HEK293 (cell line): ENCODE data around the gene STRA8.

Experiments used
- CTCF ChIA-PET: fragments of 350-600 bp; formaldehyde crosslinking; extraction: SDS; loops from one replicate; lab custom pipeline; 2021; ENCODE audit warnings: antibody characterized with exemption; lab: Yijun Ruan, JAX
- POLR2A ChIA-PET: fragments of 300-600 bp; formaldehyde crosslinking; extraction: SDS; loops from one replicate; lab custom pipeline; 2020; ENCODE audit warnings: antibody characterized with exemption, inconsistent platforms; lab: Yijun Ruan, JAX
- H3K27ac ChIP-seq: fragments of 200-500 bp; sonication (Bioruptor generic); 2 replicates; pipeline ENCODE4 v1.5.1; 2014; ENCODE audit warnings: low read depth, low read length, control low read depth, inconsistent platforms; ENCODE audit errors: extremely low read depth
- H3K36me3 ChIP-seq, 2 experiments: fragments of 200-500 bp in 1 of 2; sonication (Bioruptor generic) in 1 of 2; 1 replicate in 1 of 2; 2 replicates in 1 of 2; pipeline ENCODE4 v1.5.1; 2014 to 2017; ENCODE audit warnings: inconsistent platforms in 2 of 2, low read length in 2 of 2; ENCODE audit not compliant: control insufficient read depth in 2 of 2, insufficient read depth in 1 of 2
- H3K4me1 ChIP-seq: fragments of 200-500 bp; sonication (Bioruptor generic); 2 replicates; pipeline ENCODE4 v1.5.1; 2014; ENCODE audit warnings: mild to moderate bottlenecking, low read length, inconsistent platforms; ENCODE audit not compliant: control insufficient read depth, insufficient read depth
- H3K4me3 ChIP-seq: 2 replicates; pipeline ENCODE4 v1.5.1; 2011; ENCODE audit warnings: low read depth, mild to moderate bottlenecking, control low read depth, low read length, moderate library complexity
- H3K9me3 ChIP-seq: fragments of 200-500 bp; sonication (Bioruptor generic); 2 replicates; pipeline ENCODE4 v1.5.1; 2014; ENCODE audit warnings: low read depth, low read length, inconsistent platforms; ENCODE audit not compliant: control insufficient read depth, insufficient read depth
- IKZF3 ChIP-seq: fragments of 450-650 bp; IDR thresholded peaks from 2 replicates; pipeline ENCODE4 v1.5.0; 2018; ENCODE audit warnings: missing biosample characterization, mild to moderate bottlenecking, missing genetic modification characterization, moderate library complexity
- PBX3 ChIP-seq: sonication (generic); formaldehyde crosslinking; IDR thresholded peaks from 2 replicates; pipeline ENCODE4 v1.8.1; 2022; ENCODE audit warnings: mild to moderate bottlenecking, moderate library complexity, missing genetic modification reagents
- PRDM1 ChIP-seq: fragments of 450-650 bp; formaldehyde crosslinking; IDR thresholded peaks from 2 replicates; pipeline ENCODE4; 2016; ENCODE audit warnings: missing biosample characterization, missing genetic modification characterization
- REST ChIP-seq: fragments of 450-650 bp; formaldehyde crosslinking; IDR thresholded peaks from 2 replicates; pipeline ENCODE4 v1.5.1; 2016; ENCODE audit warnings: missing biosample characterization, missing genetic modification characterization
- SP2 ChIP-seq: fragments of 450-650 bp; formaldehyde crosslinking; IDR thresholded peaks from 2 replicates; pipeline ENCODE4 v1.5.1; 2016; ENCODE audit warnings: missing biosample characterization, missing genetic modification characterization
- ZFP69B ChIP-seq: fragments of 450-650 bp; formaldehyde crosslinking; IDR thresholded peaks from 2 replicates; pipeline ENCODE4 v1.5.1; 2016; ENCODE audit warnings: missing biosample characterization, missing genetic modification characterization
- ZIC2 ChIP-seq: fragments of 450-650 bp; formaldehyde crosslinking; IDR thresholded peaks from 2 replicates; pipeline ENCODE4 v1.5.1; 2016; ENCODE audit warnings: missing biosample characterization, missing genetic modification characterization
- ZNF157 ChIP-seq: fragments of 450-650 bp; formaldehyde crosslinking; IDR thresholded peaks from 2 replicates; pipeline ENCODE4 v1.5.1; 2016; ENCODE audit warnings: missing biosample characterization, missing genetic modification characterization
- ZNF366 ChIP-seq: fragments of 450-650 bp; formaldehyde crosslinking; conservative IDR thresholded peaks from 2 replicates; pipeline ENCODE4 v1.5.1; 2016; ENCODE audit warnings: missing biosample characterization, missing genetic modification characterization
- ZNF394 ChIP-seq: fragments of 450-650 bp; formaldehyde crosslinking; IDR thresholded peaks from 2 replicates; pipeline ENCODE4 v1.5.1; 2016; ENCODE audit warnings: missing biosample characterization, missing genetic modification characterization, mild to moderate bottlenecking, moderate library complexity, borderline replicate concordance
- ZNF423 ChIP-seq: fragments of 450-650 bp; formaldehyde crosslinking; IDR thresholded peaks from 2 replicates; pipeline ENCODE4 v1.5.1; 2016; ENCODE audit warnings: missing biosample characterization, missing genetic modification characterization
- ZNF426 ChIP-seq: fragments of 450-650 bp; formaldehyde crosslinking; IDR thresholded peaks from 2 replicates; pipeline ENCODE4 v1.5.1; 2017; ENCODE audit warnings: missing biosample characterization, missing genetic modification characterization, mild to moderate bottlenecking, inconsistent platforms, moderate library complexity
- ZNF513 ChIP-seq: fragments of 450-650 bp; IDR thresholded peaks from 2 replicates; pipeline ENCODE4 v1.5.1; 2018; ENCODE audit warnings: missing biosample characterization, missing genetic modification characterization
- ZNF658 ChIP-seq: fragments of 450-650 bp; formaldehyde crosslinking; IDR thresholded peaks from 2 replicates; pipeline ENCODE4; 2016; ENCODE audit warnings: missing biosample characterization, missing genetic modification characterization
- ZNF692 ChIP-seq: fragments of 450-650 bp; formaldehyde crosslinking; IDR thresholded peaks from 2 replicates; pipeline ENCODE4 v1.5.1; 2016; ENCODE audit warnings: missing biosample characterization, missing genetic modification characterization
- ZNF768 ChIP-seq: fragments of 450-650 bp; formaldehyde crosslinking; IDR thresholded peaks from 2 replicates; pipeline ENCODE4 v1.5.1; 2018; ENCODE audit warnings: missing biosample characterization, mild to moderate bottlenecking, missing genetic modification characterization
- ZNF791 ChIP-seq: fragments of 450-650 bp; formaldehyde crosslinking; IDR thresholded peaks from 2 replicates; pipeline ENCODE4 v1.5.1; 2016; ENCODE audit warnings: missing biosample characterization, missing genetic modification characterization
- ZNF843 ChIP-seq: fragments of 450-650 bp; formaldehyde crosslinking; IDR thresholded peaks from 2 replicates; pipeline ENCODE4 v1.5.1; 2016; ENCODE audit warnings: missing biosample characterization, missing genetic modification characterization
- ZSCAN18 ChIP-seq: fragments of 450-650 bp; formaldehyde crosslinking; IDR thresholded peaks from 2 replicates; pipeline ENCODE4 v1.5.1; 2016; ENCODE audit warnings: missing biosample characterization, missing genetic modification characterization

The STRA8 gene

GRCh38 chr7:135193615-135194081 lies 40.0 kb upstream of the STRA8 start:
- Histone ChIP-seq H3K4me3 (no peak overlapping the region), H3K4me1 (no peaks in the 10 kb centered on the region), H3K9me3 (no peaks in the 10 kb centered on the region)
- CTCF ChIA-PET, result no interaction called here
- TF ChIP-seq ZNF426 (no peak), ZIC2 (tag by site-specific recombination) (peak; percentile 37; the same call in 1 of the 2 replicates)
- TF ChIP-seq, all 188 proteins: peak for 1
- Histone ChIP-seq H3K27ac (no peak overlapping the region), H3K36me3 (peaks cover 0 to 73% of the 10 kb centered on the region in 2 experiments; a peak in 2 of 3 replicates)
- POLR2A ChIA-PET, result no interaction called here

GRCh38 chr7:135194494-135195095 lies 39.0 kb upstream of the STRA8 start:
- ChIA-PET CTCF (no interaction called here), POLR2A (no interaction called here)
- Histone ChIP-seq H3K4me3 (no peak overlapping the region), H3K4me1 (no peaks in the 10 kb centered on the region), H3K27ac (no peak overlapping the region), H3K36me3 (peaks cover 0 to 72% of the 10 kb centered on the region in 2 experiments; a peak in 2 of 3 replicates), H3K9me3 (no peaks in the 10 kb centered on the region)
- TF ChIP-seq ZFP69B (tag by site-specific recombination) (peak; percentile 59), ZNF692 (tag by site-specific recombination) (peak; percentile 62), SP2 (tag by site-specific recombination) (no peak), ZNF843 (tag by site-specific recombination) (no peak), ZNF768 (tag by site-specific recombination) (no peak), ZSCAN18 (tag by site-specific recombination) (no peak), ZNF157 (tag by site-specific recombination) (no peak), REST (tag by site-specific recombination) (no peak), ZNF658 (tag by site-specific recombination) (no peak), PRDM1 (no peak), ZNF513 (no peak), ZNF423 (tag by site-specific recombination) (no peak), ZNF791 (no peak), IKZF3 (no peak), PBX3 (CRISPR knock-in tag) (no peak), ZNF366 (tag by site-specific recombination) (no peak), ZNF394 (no peak)
